Stimulated activated CD4-positive, alpha-beta T cell treated with anti-CD3 and anti-CD28 coated beads, Interleukin-12 subunit alpha, Interleukin-12 subunit beta, amount 100 ng/mL, for 24 hours (primary cell): ENCODE results near the gene EDEM3.
"Not testable (repeated sequence)": the region's sequence is repeated elsewhere in the genome, so short reads cannot be mapped to it uniquely, and the experiment has no call there.

Source experiments
- DNase-seq, 2 experiments: peaks; one replicate each; pipeline ENCODE4 v3.0.0-alpha.2; 2020; ENCODE audit warnings: low read depth in 2 of 2

The EDEM3 gene

GRCh38 chr1:184770181-184770979, 15.7 kb upstream of the EDEM3 start:
- DNase-seq, result no peak

- no peak for DNase-seq
Measured at GRCh38 chr1:184769241-184769640, 14.6 kb upstream of the EDEM3 start.

GRCh38 chr1:184768467-184768866, 13.8 kb upstream of the EDEM3 start:
- no peak for DNase-seq

GRCh38 chr1:184767591-184767990, 12.9 kb upstream of the EDEM3 start:
- DNase-seq, result no peak

- no peak for DNase-seq
Measured at GRCh38 chr1:184764483-184764882, 9.8 kb upstream of the EDEM3 start.

- DNase-seq, result not testable (repeated sequence)
Measured at GRCh38 chr1:184763520-184763919, 8.9 kb upstream of the EDEM3 start.

- no peak for DNase-seq
Measured at GRCh38 chr1:184761969-184762485, 7.4 kb upstream of the EDEM3 start.

GRCh38 chr1:184759651-184760050, 5.0 kb upstream of the EDEM3 start:
- no peak for DNase-seq

- DNase-seq, result no peak
Measured at GRCh38 chr1:184759112-184759511, 4.5 kb upstream of the EDEM3 start.

GRCh38 chr1:184757891-184758290, 3.2 kb upstream of the EDEM3 start:
- no peak for DNase-seq

GRCh38 chr1:184757406-184757805, 2.7 kb upstream of the EDEM3 start:
- DNase-seq, result no peak

- no peak for DNase-seq
Measured at GRCh38 chr1:184755226-184756065, 788 bp upstream of the EDEM3 start.

- DNase-seq, result peak; percentile 15 to 22
Measured at GRCh38 chr1:184753608-184754475, 816 bp downstream of the EDEM3 start.

- no peak for DNase-seq
Measured at GRCh38 chr1:184753117-184753516, 1.5 kb downstream of the EDEM3 start.

- no peak for DNase-seq
Measured at GRCh38 chr1:184752656-184753055, 2.0 kb downstream of the EDEM3 start.

- DNase-seq, result no peak
Measured at GRCh38 chr1:184748740-184749139, 5.9 kb downstream of the EDEM3 start.

- no peak for DNase-seq
Measured at GRCh38 chr1:184747089-184747955, 7.3 kb downstream of the EDEM3 start.

GRCh38 chr1:184745929-184746638, 8.6 kb downstream of the EDEM3 start:
- DNase-seq, result no peak

- DNase-seq, result no peak
Measured at GRCh38 chr1:184745110-184745509, 9.5 kb downstream of the EDEM3 start.
